ENCODE data around the gene PKNOX2. TPM values are rescaled to one million over a fixed set of nuclear protein-coding genes. Genes with fewer than 3 reads are reported as not detected.

PKNOX2 gene
- total RNA-seq, 1 donor from 2014 or later: 3.4 TPM

DNA sequence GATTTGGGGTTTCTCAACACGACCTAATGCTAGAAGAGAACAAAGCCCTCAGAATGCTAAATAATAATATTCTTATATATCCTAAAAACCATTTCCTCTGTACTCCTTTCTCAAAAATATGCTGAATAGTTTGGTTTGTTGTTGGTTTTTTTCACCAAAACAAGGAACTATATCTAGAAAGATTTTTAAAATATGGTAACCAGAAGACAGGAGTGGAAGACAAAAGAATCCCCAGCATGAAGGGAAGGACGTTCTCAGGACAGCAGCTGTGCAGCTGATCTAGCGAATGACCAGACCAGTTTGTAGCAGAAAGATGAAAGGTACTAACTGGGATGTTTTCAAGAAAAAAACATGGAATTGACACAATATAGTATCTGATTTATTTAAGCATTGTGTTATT lies 312.2 kb downstream of the PKNOX2 start:
- H3K4me3 ChIP-seq: no peak overlapping the region
- H3K27ac ChIP-seq: no peak overlapping the region
- intact Hi-C loops (cut with DNase I): no loop called here
- TF ChIP-seq POLR2A (IDR thresholded peaks at IDR 0.05) (no peak), CTCF (IDR thresholded peaks at IDR 0.05) (no peak), POLR2AphosphoS5 (IDR thresholded peaks at IDR 0.05; ENCODE audit: insufficient read depth in 1 of 2, low read depth in 1 of 2) (no peak)
- H3K36me3 ChIP-seq: no peaks in the 10 kb centered on the region
- no peak for DNase-seq (ENCODE audit: extremely low spot score in 2 of 2)
- no peaks in the 10 kb centered on the region for H3K4me1 ChIP-seq
- H3K27me3 ChIP-seq: no peaks in the 10 kb centered on the region
- H3K9me3 ChIP-seq: no peaks in the 10 kb centered on the region

DNA sequence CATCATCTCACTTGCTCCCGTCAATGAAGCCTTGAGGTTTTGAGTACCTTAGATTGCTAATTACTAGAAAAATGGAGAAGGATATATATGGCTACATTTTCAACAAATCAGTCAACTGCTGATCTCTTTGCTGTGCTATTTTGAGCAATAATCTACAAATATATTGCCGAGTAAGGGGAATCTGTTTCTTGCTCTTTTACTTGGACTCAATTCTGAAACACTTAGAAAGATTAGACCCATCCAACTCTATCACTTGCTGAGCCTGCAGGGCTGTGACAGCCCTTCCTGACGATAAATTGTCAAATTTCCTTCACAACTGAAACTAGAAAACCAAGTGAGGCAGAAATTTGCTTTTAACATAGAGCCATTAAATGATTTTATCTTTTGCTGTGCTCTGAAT lies 314.6 kb downstream of the PKNOX2 start:
- DNase-seq (ENCODE audit: extremely low spot score in 2 of 2): no peak
- Histone ChIP-seq H3K27me3 (no peaks in the 10 kb centered on the region), H3K4me1 (no peaks in the 10 kb centered on the region), H3K4me3 (no peak overlapping the region), H3K36me3 (no peaks in the 10 kb centered on the region), H3K27ac (no peak overlapping the region), H3K9me3 (no peaks in the 10 kb centered on the region)
- intact Hi-C loops (cut with DNase I): no loop called here
- no peak for TF ChIP-seq POLR2AphosphoS5 (IDR thresholded peaks at IDR 0.05; ENCODE audit: insufficient read depth in 1 of 2, low read depth in 1 of 2)
- no peak for TF ChIP-seq POLR2A (IDR thresholded peaks at IDR 0.05)
- no peak for TF ChIP-seq CTCF (IDR thresholded peaks at IDR 0.05)

- TF ChIP-seq POLR2AphosphoS5 (IDR thresholded peaks at IDR 0.05; ENCODE audit: insufficient read depth in 1 of 2, low read depth in 1 of 2) (no peak), POLR2A (IDR thresholded peaks at IDR 0.05) (no peak), CTCF (IDR thresholded peaks at IDR 0.05) (no peak)
- intact Hi-C loops (cut with DNase I): no loop called here
- H3K27me3 ChIP-seq: no peaks in the 10 kb centered on the region
- no peak overlapping the region for H3K27ac ChIP-seq
- DNase-seq (ENCODE audit: extremely low spot score in 2 of 2): no peak
- no peaks in the 10 kb centered on the region for H3K4me1 ChIP-seq
- H3K36me3 ChIP-seq: no peaks in the 10 kb centered on the region
- no peak overlapping the region for H3K4me3 ChIP-seq
- no peaks in the 10 kb centered on the region for H3K9me3 ChIP-seq
Measured at GRCh38 chr11:125481531-125481930, 317.0 kb downstream of the PKNOX2 start.

Small RNAs within 50 kb of the gene (small RNA-seq; reads per million reads assigned to genes)
- gene RNU6-321P: not detected

Other genes with a start within 250 kb of the PKNOX2 start
- not detected for gene HEPN1, start 245.5 kb upstream of the PKNOX2 start, total RNA-seq
- 3.4 TPM for gene HEPACAM, start 228.7 kb upstream of the PKNOX2 start, total RNA-seq
- gene CCDC15, start 210.5 kb upstream of the PKNOX2 start, total RNA-seq: 2.9 TPM
- 22.6 TPM for gene SLC37A2, start 101.4 kb upstream of the PKNOX2 start, total RNA-seq
- gene TMEM218, start 53.1 kb upstream of the PKNOX2 start, total RNA-seq: 12.8 TPM

All from vagina (tissue), 2 donors.